Neural progenitor cell (in vitro differentiated cells): ENCODE measurements around the gene DNLZ. TPM values are rescaled to one million over a fixed set of nuclear protein-coding genes. Genes with fewer than 3 reads are reported as not detected.

Experiments
- DNase-seq: peaks from one replicate; pipeline ENCODE4 v3.0.0-alpha.2; 2016; ENCODE audit warnings: low spot score
- H2AFZ ChIP-seq: fragments of 200-600 bp; sonication (generic); replicated peaks from 2 replicates; pipeline ENCODE4 v1.6.1; 2016; ENCODE audit warnings: antibody characterized with exemption
- H3F3A ChIP-seq: fragments of 200-600 bp; sonication (generic); 2 replicates; pipeline ENCODE4 v1.6.1; 2016; ENCODE audit warnings: antibody characterized with exemption, low read depth
- H3K27ac ChIP-seq: fragments of 200-600 bp; sonication (generic); 2 replicates; pipeline ENCODE4 v1.5.1; 2016; ENCODE audit warnings: mild to moderate bottlenecking
- H3K27me3 ChIP-seq: fragments of 200-600 bp; sonication (generic); 2 replicates; pipeline ENCODE4 v1.6.1; 2016; ENCODE audit warnings: mild to moderate bottlenecking, moderate library complexity
- H3K36me3 ChIP-seq: fragments of 200-600 bp; sonication (generic); 2 replicates; pipeline ENCODE4 v1.5.1; 2016
- H3K4me1 ChIP-seq: fragments of 200-600 bp; sonication (generic); 2 replicates; pipeline ENCODE4 v1.6.1; 2016; ENCODE audit warnings: mixed run types
- H3K4me2 ChIP-seq: fragments of 200-600 bp; sonication (generic); 2 replicates; pipeline ENCODE4 v1.6.1; 2016
- H3K4me3 ChIP-seq: fragments of 200-600 bp; sonication (generic); 2 replicates; pipeline ENCODE4 v1.5.1; 2016
- H3K79me2 ChIP-seq: fragments of 200-600 bp; sonication (generic); 2 replicates; pipeline ENCODE4 v1.6.1; 2016; ENCODE audit warnings: low read depth
- H3K9ac ChIP-seq: fragments of 200-600 bp; sonication (generic); 2 replicates; pipeline ENCODE4 v1.6.1; 2016
- H3K9me3 ChIP-seq: fragments of 200-600 bp; sonication (generic); 2 replicates; pipeline ENCODE4 v1.5.1; 2016; ENCODE audit warnings: low read depth
- H4K20me1 ChIP-seq: fragments of 200-600 bp; sonication (generic); 2 replicates; pipeline ENCODE4 v1.6.1; 2016; ENCODE audit warnings: low read depth
- H3K27ac Mint-ChIP-seq: 3 replicates; pipeline ENCODE4 v1.8.0; 2021; ENCODE audit warnings: mixed read lengths
- H3K27me3 Mint-ChIP-seq: 2 replicates; pipeline ENCODE4 v1.8.0; 2022; ENCODE audit warnings: low read depth, mild to moderate bottlenecking, inconsistent platforms, moderate library complexity, mixed read lengths; ENCODE audit not compliant: insufficient read depth
- H3K36me3 Mint-ChIP-seq: 3 replicates; pipeline ENCODE4 v1.8.0; 2021; ENCODE audit warnings: mixed read lengths
- H3K4me1 Mint-ChIP-seq: 3 replicates; pipeline ENCODE4 v1.8.0; 2021; ENCODE audit warnings: mixed read lengths
- H3K4me3 Mint-ChIP-seq: 3 replicates; pipeline ENCODE4 v1.8.0; 2021; ENCODE audit warnings: mild to moderate bottlenecking, moderate library complexity, mixed read lengths
- H3K9me3 Mint-ChIP-seq: 3 replicates; pipeline ENCODE4 v1.8.0; 2020; ENCODE audit warnings: mixed read lengths
- CTCF ChIP-seq: fragments of 200-600 bp; sonication (generic); IDR thresholded peaks from 2 replicates; pipeline ENCODE4 v1.5.1; 2017; ENCODE audit warnings: antibody characterized with exemption, mild to moderate bottlenecking
- EZH2 ChIP-seq: fragments of 200-600 bp; sonication (generic); IDR thresholded peaks from 2 replicates; pipeline ENCODE4 v1.6.1; 2017; ENCODE audit warnings: antibody characterized with exemption, mild to moderate bottlenecking, moderate library complexity
- EZH2phosphoT487 ChIP-seq: fragments of 200-600 bp; sonication (generic); IDR thresholded peaks from 2 replicates; pipeline ENCODE4 v1.6.1; 2017; ENCODE audit warnings: antibody characterized with exemption
- total RNA-seq: library from RNA; depleted of rRNA; stranded (reverse); fragments of >200 nt; gene quantifications from 2 replicates; pipeline ENCODE4 v1.2.3, GENCODE V29; 2015; ENCODE audit warnings: low replicate concordance

Gene DNLZ
- total RNA-seq, 1 donor from 2014 or later, result 3.4 TPM

- Histone ChIP-seq H3K9ac (no peak overlapping the region), H3K27ac (no peak overlapping the region), H3K79me2 (no peaks in the 10 kb centered on the region), H3K4me2 (no peak overlapping the region), H3K4me1 (no peaks in the 10 kb centered on the region), H3K27me3 (no peaks in the 10 kb centered on the region), H3K9me3 (no peaks in the 10 kb centered on the region), H3K36me3 (no peaks in the 10 kb centered on the region), H3K4me3 (no peak overlapping the region), H2AFZ (no peak overlapping the region), H4K20me1 (no peaks in the 10 kb centered on the region), H3F3A (no peaks in the 10 kb centered on the region)
- Mint-ChIP-seq H3K27me3 (peaks cover 2% of the 10 kb centered on the region), H3K27ac (no peak overlapping the region), H3K4me1 (no peaks in the 10 kb centered on the region), H3K36me3 (no peaks in the 10 kb centered on the region), H3K9me3 (no peaks in the 10 kb centered on the region), H3K4me3 (no peak overlapping the region)
- DNase-seq, result no peak
- TF ChIP-seq CTCF, result no peak
Observed at GRCh38 chr9:136354592-136355085, 8.9 kb downstream of the DNLZ start.

GRCh38 chr9:136353757-136354488 lies 9.6 kb downstream of the DNLZ start:
- no peak overlapping the region for H3K27ac ChIP-seq

GRCh38 chr9:136353088-136353487 lies 10.5 kb downstream of the DNLZ start:
- Mint-ChIP-seq H3K4me3 (no peak overlapping the region), H3K9me3 (no peaks in the 10 kb centered on the region), H3K4me1 (no peaks in the 10 kb centered on the region), H3K27ac (no peak overlapping the region), H3K27me3 (peaks cover 2% of the 10 kb centered on the region), H3K36me3 (no peaks in the 10 kb centered on the region)
- no peak overlapping the region for H3K27ac ChIP-seq
- H3K36me3 ChIP-seq, result no peaks in the 10 kb centered on the region
- H3K4me1 ChIP-seq, result no peaks in the 10 kb centered on the region
- no peaks in the 10 kb centered on the region for H3K79me2 ChIP-seq
- H3K4me3 ChIP-seq, result no peak overlapping the region
- H3K9ac ChIP-seq, result no peak overlapping the region
- DNase-seq, result no peak
- H3K9me3 ChIP-seq, result no peaks in the 10 kb centered on the region
- H2AFZ ChIP-seq, result no peak overlapping the region
- TF ChIP-seq EZH2phosphoT487 (no peak), EZH2 (no peak), CTCF (no peak)
- no peaks in the 10 kb centered on the region for H3K27me3 ChIP-seq
- H3F3A ChIP-seq, result no peaks in the 10 kb centered on the region
- H4K20me1 ChIP-seq, result no peaks in the 10 kb centered on the region
- no peak overlapping the region for H3K4me2 ChIP-seq

More at GRCh38 chr9:136353757-136354488, 9.6 kb downstream of the DNLZ start:
- Histone ChIP-seq H3F3A (no peaks in the 10 kb centered on the region), H4K20me1 (no peaks in the 10 kb centered on the region), H3K79me2 (no peaks in the 10 kb centered on the region), H3K36me3 (no peaks in the 10 kb centered on the region), H3K4me2 (no peak overlapping the region), H3K27me3 (no peaks in the 10 kb centered on the region), H2AFZ (no peak overlapping the region), H3K9ac (no peak overlapping the region), H3K9me3 (no peaks in the 10 kb centered on the region), H3K4me1 (no peaks in the 10 kb centered on the region), H3K4me3 (no peak overlapping the region)
- H3K36me3 Mint-ChIP-seq, result no peaks in the 10 kb centered on the region
- no peak overlapping the region for H3K27ac Mint-ChIP-seq
- H3K4me1 Mint-ChIP-seq, result no peaks in the 10 kb centered on the region
- H3K27me3 Mint-ChIP-seq, result peaks cover 2% of the 10 kb centered on the region
- TF ChIP-seq CTCF, result no peak
- no peak for TF ChIP-seq EZH2phosphoT487
- TF ChIP-seq EZH2, result no peak
- H3K4me3 Mint-ChIP-seq, result no peak overlapping the region
- no peaks in the 10 kb centered on the region for H3K9me3 Mint-ChIP-seq
- no peak for DNase-seq
